NCI-H748 (cell line): Measurements from ENCODE around the gene FHOD3.

Experiments
- DNase-seq: peaks from one replicate; lab custom pipeline; 2025; ENCODE audit not compliant: unreplicated experiment; lab: John Stamatoyannopoulos, UW

Gene FHOD3

DNA sequence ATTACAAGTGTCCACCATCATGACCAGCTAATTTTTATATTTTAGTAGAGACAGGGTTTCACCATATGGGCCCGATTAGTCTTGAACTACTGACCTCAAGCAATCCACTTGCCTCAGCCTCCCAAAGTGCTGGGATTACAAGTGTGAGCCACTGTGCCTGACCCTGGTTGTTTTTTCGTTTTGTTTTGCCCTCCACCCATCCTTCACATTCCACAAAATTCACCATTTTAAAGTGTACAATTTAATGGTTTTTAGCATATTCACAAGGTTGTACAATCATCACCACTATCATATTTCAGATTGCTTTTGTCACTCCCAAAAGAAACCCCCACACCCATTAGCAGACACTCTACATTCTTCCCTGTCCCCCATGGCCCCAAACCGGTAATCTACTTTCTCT is 316.3 kb downstream of the FHOD3 start:
- no peak for DNase-seq

- no peak for DNase-seq
Observed at GRCh38 chr18:36620788-36621187, 323.3 kb downstream of the FHOD3 start.

DNA sequence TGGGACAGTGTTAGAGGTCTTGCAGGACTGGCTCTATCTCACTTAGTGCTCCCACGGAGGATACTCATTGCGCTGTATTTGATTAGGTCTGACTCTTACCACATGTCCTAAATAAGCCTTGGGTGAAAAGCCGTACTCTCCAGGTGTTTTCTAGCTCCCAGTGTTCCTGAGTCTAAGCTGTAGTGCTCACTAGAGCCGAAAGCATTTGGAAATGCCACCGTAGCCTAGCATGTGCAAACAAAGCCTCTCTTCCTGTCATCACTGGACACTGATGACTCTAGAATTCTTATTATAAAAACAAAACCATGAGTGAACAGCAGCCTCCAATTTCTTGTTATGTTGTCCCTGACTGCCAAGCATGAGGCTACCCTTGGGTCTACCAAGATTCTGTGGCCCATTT is 325.1 kb downstream of the FHOD3 start:
- DNase-seq = no peak

- DNase-seq = no peak
Observed at GRCh38 chr18:36623091-36623490, 325.6 kb downstream of the FHOD3 start.

DNA sequence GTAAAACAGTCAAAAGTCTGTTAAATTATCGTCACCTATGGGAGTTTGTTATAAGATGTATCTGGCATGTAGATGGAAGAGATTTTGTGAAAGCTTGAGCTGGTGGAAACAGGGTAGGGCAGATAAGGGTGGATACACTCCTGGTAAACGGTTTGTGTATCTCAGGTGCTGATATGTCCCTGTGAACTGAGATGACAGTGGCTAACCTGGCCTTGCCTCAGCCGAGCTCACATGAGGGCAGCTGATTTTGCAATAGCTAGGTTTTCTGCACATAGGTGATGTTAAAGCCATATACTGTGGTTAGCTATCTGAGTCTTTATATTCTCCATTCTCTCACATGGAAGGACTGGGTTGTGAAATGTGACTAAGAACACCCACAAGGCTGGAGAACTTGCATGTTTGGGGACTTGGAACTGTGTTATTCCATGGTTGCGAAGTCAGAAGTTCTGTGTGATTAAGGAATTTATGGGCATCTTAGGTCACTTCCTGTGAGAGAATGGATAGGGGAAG is 326.2 kb downstream of the FHOD3 start:
- DNase-seq = no peak

DNA sequence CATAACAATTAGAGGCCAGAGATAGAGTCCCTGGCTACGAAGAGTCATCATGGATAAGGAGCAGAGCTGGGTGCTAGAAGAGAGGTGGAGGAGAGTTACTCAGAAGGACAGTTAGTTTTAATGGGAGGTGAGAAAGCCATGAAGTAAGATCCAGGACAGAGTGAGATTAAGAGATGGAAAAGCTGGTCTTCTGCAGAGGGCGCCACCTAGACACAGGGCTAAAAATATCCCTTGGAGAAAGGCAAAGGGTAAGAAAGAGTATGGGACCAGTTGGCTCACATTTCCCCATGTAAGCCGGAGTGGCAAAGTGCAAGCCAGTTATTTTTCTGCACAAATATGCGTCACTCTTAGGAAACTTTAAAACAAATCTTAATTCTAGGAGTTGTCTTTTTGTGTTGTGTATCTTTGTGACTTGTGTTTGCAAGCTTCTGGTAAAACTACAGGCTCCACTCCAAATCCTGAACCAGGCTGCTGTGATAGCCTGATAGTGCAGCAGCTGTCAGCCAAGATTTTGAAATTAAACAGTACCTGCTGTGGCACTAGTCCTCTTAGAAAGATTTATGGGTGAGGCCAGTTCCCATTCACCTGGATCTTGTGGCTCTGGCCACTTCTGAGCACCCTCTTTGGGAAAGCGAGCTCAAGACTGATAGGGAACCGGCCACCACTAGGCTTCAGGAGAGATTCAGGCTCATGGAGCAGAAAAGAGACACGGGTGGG is 327.1 kb downstream of the FHOD3 start:
- no peak for DNase-seq

DNA sequence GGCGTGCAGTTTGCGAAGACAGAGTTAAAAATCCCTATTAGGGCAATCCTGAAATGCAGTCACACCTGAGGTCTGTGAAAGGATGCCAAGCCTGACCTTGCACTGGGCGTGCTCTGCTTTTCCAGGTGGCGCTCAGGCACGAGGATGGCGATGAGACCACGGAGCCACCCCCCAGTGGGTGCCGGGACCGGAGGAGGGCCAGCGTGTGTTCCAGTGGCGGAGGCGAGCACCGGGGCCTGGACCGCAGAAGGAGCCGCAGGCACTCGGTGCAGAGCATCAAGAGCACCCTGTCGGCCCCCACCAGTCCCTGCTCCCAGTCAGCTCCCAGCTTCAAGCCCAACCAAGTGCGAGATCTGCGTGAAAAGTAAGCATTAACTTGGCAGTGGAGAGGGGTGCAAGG is 327.9 kb downstream of the FHOD3 start:
- no peak for DNase-seq

DNA sequence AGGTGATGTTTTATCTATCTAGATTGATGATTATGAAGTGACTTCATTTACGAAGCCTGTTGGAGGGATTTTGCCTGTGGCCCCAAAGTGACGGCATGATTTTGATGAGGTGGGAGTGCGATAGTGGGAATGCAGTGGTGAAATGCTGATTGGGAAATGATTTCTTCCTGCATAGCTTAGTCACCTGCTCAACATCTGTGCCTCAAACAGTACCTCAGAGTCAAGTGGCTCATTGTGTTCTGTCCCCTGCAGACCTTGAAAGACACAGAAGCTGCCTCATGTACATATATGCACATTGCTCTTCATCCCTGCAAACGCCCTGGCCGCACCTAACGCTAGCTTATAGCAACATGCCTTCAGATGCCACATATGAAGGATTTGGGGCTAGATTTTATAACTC is 330.1 kb downstream of the FHOD3 start:
- no peak for DNase-seq

DNA sequence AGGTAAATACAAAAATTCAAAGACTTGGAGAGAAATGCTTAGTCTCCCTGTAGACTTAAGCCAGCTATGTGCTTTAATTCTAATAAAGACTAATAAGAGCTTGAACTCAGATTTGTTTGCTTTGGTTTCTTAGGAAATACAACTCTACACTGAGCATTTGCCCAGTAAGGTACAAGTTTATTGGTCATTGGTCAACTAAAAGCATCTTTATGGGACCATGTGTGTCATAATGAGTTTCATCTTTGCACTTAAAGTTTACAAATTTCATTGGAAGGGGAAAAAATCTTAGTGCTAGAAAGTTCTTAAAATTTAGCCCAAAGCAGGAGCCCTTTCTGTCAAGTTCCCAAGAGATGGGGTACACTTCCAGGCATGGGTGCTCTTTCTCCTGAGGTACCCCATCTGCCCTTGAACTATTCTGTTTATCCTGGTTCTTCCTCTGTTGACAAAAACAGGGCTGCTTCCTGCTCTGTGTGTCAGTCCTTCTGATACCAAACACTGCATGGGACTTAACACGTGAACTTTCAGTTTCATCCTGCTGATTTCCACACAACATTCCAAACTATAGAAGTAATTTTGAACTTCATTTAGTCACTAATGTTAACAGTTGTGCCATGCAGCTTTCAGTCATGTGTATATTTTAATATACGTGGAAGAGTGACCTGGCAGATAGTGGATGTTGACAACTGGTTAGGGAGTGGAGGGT is 331.1 kb downstream of the FHOD3 start:
- DNase-seq = no peak

DNA sequence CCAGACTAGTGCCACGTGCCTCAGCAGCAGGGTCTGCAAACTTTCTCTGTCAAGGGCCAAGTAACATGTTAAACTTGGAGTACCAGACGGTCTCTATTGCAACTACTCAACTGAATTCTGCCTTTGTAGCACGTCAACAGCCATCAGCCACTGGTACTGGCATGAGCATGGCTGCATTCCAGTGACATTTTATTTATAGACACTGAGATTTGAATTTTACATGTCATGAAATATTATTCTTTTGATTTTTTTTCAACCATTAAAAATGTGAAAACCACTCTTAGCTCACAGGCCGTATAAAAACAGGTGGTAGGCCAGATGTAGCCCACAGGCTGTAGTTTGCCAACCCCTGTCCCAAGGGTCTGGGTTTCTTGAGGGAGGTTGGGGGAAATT is 331.6 kb downstream of the FHOD3 start:
- no peak for DNase-seq

- no peak for DNase-seq
Observed at GRCh38 chr18:36629836-36630235, 332.3 kb downstream of the FHOD3 start.

- DNase-seq = no peak
Observed at GRCh38 chr18:36630917-36631316, 333.4 kb downstream of the FHOD3 start.

DNA sequence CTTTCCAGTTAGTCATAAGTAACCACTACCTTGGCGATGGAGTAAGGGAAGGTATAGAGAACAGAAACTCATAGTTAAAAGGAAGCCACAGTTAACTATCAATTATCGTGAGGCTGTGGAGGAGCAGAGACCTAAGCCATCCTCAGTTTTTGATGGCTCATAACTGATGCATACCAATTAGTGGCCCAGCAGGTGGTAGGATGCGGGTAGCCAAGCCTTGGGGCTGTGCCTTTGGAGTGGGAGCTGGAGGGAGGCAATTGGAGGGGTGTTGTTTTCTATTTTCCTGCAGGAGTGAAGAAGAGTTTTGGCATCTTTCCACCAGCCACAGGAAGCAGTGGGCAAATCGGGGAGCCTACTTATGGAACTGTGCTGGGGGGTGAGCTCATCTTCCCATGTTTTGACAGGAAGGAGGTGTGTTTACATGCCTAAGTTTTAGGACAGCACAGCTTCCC is 336.5 kb downstream of the FHOD3 start:
- DNase-seq = peak; percentile 84

GRCh38 chr18:36634573-36635216 is 337.2 kb downstream of the FHOD3 start:
- DNase-seq = peak; percentile 77

GRCh38 chr18:36635414-36636096 is 338.0 kb downstream of the FHOD3 start:
- DNase-seq = no peak

DNA sequence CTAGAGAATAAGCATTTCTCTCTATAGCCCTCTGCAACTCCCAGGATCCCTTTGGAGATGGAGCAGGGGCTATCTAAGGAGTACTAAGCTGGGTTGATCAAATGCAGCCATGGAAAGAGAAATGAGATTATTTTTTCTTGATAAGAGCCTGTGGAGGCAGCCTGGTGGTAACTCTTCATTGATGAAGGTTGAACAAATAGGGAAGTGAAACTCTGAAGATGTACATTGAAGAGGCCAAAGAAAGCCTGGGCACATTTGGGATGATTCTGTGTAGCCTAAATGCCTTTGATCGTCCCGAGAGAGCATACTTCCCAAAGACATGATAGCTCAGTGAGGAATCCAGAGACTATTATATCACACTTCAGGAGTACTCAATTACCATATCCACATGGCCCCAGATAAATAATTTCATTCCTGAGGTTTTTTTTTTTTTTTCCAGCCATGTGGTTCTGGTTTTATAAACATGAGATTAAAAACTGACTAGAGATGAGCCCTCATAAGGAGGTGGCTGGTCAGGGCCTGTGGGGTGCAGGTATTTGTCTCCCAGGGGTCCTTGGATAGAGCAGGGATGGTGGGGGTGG is 338.8 kb downstream of the FHOD3 start:
- DNase-seq = no peak

DNA sequence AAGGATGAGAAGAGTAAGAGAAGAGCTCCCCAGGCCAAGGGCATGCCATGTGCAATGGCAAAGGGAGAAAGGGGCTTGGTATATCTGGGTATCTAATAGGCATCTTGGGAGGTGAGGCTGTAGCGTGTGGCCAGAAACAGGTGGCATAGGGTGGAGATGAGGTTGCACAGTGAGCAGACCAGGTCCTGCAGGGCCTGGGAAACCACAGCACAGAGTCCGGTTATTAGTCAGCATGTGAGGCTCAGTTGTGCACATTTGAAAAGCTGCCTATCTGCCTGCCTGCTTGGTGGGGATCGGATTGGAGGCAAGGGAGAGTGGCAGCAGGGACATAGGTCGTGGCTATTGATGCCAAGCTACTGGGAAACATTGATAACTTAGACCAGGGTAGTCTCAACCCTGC is 340.7 kb downstream of the FHOD3 start:
- no peak for DNase-seq

GRCh38 chr18:36640021-36640952 is 342.8 kb downstream of the FHOD3 start:
- DNase-seq = no peak

GRCh38 chr18:36643061-36643460 is 345.5 kb downstream of the FHOD3 start:
- DNase-seq = no peak

DNA sequence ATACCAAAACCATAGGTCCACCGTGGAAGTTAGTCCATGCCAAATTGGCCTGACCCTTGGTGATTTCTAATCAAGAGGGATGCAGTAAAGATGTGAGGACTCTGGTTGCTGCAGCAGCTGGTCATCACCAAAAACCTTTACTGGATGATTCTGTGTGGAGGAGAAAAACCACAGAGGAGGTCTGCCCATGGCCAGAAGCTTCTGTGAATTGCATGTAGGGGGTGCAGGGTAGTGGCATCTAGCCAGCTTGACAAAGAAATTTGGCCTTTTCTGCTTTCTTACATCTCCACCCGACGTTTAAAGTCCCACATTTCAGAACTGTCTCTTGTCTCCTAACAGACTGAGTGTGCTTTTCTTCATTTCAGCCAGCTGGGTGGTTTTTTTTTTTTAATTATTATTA is 351.3 kb downstream of the FHOD3 start:
- no peak for DNase-seq
